NCI-H2227 treated with DMSO at 0.1 percent for 48 hours (cell line): ENCODE data around the gene ENOX1.
"Not testable (repeated sequence)": the region's sequence is repeated elsewhere in the genome, so short reads cannot be mapped to it uniquely, and the experiment has no call there.

Experiments used
- DNase-seq: peaks from one replicate; lab custom pipeline; 2025; lab: John Stamatoyannopoulos, UW

Gene ENOX1

DNA sequence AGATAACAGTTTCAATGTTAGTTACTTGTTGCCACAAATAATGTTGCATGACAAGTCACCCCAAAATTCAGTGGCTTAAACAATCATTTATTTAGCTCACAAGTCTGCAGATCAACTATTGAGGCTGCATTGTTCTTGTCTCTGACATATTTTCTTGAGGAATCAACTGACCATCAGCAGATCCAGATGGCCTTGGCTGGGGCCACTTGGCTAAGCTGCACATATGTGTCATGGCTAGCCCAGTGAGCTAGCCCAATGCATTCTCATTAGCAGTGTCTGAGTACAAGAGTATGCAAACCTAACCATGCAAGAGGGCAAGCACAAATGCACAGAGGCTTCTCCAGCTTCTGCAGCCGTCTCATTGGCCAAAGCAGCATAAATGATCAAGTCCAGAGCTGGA, 583.0 kb downstream of the ENOX1 start:
- no peak for DNase-seq

DNA sequence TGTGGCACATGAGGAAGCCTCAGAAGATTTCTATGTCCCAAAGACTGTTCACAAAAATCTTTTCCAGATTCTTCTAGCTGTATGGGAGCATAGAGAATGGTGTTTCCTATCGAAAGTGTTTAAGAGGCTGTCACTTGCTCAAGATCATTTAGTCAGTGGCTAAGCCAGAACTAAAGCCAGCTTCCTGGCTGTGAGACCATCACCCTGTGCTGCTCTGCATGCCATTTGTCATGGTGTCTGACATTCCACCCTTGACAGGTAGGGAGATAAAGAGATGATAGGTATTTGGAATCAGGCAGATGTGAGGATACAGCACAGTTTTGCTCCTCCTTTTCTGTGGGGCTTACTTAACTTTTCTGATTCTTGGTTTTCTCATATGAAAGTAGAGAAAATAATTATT, 586.0 kb downstream of the ENOX1 start:
- no peak for DNase-seq

DNA sequence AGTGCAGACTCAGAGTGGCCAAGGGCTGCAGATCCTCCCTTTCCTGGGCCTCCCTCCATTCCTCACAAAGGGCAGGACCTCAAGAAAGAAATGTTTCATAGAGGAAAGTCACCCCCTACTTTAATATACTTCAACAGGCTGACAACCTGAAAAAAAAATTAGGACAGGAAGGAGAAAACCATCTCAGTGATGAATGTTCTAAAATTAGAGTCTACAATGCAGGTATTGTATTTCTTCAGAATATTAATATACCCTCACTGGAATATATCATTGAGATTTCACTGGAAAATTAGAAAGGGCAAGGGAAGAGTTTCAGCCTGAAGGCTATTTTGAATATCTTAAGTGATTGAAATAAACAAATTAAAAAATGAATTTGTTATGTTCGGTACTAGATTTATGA, 586.5 kb downstream of the ENOX1 start:
- no peak for DNase-seq

DNA sequence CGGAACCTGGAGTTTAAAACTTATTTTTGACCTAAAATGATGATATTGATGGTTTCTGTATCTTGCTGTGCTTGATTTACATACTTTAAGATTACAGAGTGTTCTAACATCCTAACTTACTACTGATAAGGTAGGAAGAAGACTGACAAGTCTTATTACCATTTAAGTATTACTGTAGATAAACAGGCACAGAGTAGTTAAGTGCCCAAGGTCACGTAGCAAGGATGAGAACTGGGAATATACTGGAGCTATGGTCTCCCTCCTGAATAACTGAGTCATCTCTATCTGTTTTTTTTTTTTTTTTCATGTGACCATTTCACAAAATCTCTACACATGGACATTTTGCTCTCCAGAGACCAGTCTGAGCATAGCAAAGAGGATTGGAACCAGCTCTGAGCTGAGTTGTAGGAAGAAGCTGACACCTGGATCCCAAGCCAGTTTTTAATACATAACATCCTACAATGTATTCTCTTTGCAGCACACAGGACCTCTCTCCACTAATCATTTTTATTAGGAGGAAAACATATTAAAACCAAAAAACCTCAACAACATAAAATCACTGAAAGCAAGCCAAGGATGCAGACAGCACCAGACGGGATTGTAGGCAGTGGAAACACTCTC, 589.9 kb downstream of the ENOX1 start:
- no peak for DNase-seq

DNA sequence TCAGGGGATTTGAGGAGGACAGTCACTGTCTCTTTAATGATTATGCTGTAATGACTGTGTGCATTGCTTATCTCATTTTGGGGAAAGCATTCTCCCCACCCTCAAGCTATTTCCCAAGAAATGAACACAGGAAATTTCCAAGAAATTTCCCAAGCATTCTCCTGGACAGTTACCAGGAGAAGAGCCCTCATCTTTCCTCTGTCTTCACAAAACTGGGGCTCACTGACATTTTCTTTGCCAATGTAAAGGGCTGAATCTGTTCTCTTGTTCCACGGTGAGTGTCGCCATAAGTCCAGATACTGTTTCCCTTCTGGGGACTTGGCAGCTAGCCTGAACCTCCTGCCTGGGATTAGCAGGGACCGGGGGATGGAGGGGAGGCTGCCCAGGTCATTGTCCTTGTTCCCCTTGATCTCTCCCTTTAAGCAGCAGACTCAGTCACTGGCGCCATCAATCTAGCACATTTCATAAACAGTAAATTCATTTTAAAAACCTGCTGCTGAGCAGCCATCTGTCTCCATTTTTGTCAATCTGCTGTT, 590.6 kb downstream of the ENOX1 start:
- DNase-seq: no peak

DNA sequence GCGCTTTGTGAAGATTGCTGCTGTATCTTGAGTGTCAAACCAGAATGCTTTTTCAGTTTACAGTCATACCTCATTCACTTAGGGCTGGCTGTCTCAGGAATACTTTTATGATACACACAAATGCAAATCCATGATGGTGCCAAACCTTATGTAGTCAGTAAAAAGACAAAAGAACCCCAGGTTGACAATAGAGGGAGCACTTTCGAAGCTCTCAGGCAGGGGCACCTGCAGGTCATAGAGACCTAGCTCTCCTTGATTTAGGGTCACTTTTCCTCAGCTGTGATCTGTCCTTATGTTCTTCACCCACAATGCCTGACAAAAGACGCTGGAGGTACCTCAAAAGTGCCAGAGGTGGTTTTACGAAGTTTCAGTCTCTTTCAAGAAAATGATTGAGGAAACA, 591.2 kb downstream of the ENOX1 start:
- DNase-seq: no peak

DNA sequence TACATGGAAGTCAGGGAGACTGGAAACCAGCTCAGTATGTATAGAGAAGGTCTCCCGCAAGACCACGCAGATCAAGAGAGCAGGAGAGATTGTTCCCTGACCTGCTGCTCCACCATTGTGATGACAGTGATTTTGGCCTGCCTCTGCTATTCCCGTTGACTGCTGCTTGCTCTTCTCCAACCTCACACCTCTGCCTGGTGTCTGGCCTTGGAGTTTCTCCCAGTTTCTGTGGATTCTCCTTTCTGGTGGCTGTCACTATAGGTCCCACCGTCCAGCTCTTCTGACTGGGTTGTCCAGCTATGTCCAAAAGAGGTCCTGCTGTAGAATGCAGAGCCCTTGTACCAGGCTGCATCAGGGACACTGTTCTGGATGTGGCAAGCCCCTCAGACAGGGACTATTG, 591.7 kb downstream of the ENOX1 start:
- DNase-seq: no peak

DNA sequence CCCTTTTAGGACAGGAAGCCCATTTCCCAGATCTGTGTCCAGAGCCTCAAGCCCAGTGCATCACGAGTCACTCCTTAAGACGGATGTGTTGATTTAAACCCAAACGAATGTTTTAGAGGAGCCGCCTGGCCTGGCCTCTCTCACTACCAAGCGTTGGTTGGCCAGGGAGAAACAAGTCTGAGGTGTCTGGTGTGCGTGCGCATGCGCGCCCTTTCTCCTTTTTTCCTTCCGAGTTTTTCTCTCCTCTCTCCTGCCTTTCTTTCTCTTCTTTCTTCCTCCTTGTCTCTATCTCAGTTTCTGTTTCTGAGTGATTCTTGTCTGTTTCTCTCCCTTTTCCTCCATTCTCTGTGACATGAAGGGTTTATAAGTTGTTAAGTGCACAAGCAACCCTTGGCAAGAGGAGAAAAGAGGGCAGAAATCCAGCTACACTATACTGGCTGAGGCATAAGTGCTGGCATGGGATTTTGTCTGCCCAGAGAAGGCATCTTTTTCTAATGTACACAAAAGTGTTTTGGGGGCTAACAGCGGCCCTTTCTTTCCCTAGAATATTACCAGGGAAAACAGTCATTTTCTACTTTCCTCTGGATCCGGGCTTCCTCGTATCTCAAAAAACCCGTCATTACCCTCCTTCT, 592.9 kb downstream of the ENOX1 start:
- DNase-seq: no peak

DNA sequence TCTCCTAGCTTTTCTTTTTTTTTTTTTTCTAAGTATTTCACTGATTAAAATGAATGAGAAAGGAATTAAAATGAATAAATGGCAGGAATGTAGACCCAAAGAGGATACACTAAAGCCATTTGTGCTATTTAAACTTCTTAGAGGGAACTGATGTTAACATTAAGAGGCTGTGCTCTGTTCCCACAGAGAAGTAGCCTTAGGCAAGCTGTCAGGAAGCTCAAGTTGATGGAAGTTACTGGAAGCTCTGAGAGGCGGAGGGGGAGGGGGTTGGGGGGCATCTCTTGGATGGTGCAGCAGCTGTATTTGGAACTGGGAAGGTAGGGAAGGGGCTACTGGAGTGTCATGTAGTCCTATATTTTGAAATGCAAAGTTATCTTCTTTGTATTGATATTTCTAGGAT, 595.2 kb downstream of the ENOX1 start:
- DNase-seq: no peak

DNA sequence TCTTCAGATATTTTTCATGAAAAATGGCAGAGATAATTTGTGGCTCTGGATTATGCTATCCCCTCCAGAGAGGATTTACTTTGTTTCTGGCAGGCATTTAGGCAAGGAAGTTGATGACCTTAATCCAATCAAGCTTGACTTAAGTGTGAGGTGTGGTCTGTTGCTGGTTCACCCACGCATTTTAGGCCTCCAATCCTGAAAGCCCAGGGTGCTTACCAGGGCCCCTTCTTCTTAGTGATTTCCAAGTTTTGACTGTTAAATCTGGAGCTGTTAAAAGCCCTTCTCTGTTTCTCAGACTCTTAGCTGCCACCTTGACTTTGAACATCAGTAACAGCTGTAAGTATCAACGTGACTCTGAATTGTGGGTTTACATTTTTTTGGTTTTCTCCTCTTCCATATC, 601.5 kb downstream of the ENOX1 start:
- DNase-seq: no peak

DNA sequence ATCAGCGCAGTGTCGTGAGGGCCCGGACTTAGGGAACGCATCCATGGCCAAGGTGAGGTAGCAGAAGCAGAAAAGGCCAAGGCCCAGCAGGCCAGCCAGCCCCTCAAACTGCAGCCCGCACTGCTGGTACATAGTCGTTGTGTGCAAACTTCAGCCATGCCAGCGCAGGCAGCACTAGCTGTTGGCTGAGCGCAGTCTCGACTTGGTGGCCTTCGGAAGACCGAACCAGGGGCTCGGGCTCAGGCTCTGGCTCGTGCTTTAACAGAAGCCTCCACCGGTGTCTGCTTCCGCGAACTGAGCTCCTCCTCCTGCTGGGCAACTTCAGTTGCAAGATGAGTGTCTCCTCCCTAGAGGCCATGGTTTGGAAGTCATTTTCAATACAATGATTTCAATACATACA, 605.9 kb downstream of the ENOX1 start:
- no peak for DNase-seq

DNA sequence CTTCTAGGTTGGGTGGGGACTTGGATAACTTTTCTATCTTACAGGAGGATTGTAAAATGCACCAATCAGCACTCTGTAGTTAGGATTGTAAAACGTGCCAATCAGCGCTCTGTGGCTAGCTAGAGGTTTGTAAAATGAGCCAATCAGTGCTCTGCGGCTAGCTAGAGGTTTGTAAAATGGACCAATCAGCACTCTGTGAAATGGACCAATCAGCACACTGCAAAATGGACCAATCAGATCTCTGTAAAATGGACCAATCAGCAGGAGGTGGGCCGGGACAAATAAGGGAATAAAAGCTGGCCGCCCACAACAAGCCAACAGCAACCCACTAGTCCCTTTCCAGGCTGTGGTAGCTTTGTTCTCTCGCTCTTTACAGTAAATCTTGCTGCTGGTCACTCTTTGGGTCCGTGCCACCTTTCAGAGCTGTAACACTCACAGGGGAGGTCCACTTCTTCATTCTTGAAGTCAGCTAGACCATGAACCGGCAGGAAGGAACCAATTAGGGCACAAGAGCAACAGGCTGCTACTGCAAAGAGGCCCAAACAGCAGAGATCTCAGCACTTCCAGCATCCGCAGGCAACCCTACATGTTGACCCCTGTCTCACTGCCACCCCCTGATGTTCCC, 606.6 kb downstream of the ENOX1 start:
- DNase-seq: no peak

DNA sequence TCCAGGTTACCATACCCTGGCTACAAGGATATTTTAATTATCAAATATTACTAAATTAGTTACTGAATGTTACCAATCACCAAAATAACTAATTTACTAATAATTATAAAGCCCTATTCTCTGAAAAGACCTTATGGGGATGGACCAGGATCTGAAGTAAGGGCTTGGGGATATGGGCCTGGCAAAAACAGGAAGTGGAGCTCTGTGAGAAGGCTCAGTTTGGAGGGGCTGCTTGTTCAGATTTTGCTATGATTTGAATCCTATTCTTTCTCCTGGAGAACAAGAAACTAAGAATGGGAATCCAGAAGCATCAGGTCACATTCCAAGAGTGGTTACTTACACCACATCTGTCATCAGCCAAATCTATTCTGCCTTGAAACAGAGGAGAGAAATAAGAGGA, 615.3 kb downstream of the ENOX1 start:
- no peak for DNase-seq

DNA sequence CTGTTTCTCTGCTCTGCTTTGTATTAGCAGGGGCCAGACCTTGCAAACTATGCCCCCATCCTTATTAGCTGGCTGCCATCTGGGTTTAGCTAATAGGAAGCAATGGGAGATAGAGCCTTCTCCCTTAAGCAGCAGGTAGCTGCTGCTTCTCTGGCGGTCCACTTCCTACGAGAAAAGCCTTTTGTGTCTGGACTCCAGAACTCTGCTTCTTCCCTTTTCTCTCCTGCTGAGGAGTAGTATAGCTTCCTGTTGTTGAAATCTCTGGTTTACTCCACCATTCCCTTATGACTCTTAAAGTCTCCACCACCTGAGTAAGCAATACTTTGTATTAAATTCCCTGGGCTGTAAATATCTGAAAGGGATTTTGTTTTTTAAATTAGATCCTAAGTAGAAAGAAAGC, 616.3 kb downstream of the ENOX1 start:
- DNase-seq: no peak

DNA sequence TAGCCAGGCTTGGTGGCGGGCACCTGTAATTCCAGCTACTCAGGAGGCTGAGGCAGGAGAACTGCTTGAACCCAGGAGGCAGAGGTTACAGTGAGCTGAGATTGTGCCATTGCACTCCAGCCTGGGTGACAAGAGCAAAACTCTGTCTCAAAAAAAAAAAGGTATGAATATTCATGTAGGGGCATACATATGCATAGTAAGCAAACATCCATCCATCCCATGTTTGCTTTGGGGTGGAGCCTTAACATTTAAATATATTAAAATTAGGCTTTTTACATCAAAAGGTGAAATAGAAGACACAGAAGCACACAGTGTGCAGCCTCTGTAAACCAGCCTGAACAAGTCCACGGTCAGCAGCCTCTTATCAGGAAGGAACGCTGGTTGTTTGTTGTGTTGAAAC, 618.3 kb downstream of the ENOX1 start:
- not testable (repeated sequence) for DNase-seq

DNA sequence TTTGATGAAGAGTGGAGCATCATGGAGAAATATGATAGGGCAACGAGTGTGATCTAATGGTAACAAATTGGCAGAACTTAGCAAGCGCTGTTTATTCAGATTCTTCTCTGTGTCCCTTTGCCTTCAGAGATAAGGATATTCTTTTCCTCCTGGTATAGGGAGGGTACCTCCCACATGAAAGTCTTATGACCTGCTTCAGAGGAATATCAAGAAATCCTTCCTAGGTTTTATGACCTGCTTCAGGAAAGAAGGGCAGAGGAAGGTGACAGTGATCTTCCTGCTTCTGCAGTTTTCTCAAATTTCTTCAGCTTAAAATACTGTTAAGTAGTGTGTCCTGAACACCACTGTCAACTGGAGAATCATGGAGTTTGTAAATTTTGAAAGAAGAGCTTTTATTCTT, 619.0 kb downstream of the ENOX1 start:
- DNase-seq: no peak

DNA sequence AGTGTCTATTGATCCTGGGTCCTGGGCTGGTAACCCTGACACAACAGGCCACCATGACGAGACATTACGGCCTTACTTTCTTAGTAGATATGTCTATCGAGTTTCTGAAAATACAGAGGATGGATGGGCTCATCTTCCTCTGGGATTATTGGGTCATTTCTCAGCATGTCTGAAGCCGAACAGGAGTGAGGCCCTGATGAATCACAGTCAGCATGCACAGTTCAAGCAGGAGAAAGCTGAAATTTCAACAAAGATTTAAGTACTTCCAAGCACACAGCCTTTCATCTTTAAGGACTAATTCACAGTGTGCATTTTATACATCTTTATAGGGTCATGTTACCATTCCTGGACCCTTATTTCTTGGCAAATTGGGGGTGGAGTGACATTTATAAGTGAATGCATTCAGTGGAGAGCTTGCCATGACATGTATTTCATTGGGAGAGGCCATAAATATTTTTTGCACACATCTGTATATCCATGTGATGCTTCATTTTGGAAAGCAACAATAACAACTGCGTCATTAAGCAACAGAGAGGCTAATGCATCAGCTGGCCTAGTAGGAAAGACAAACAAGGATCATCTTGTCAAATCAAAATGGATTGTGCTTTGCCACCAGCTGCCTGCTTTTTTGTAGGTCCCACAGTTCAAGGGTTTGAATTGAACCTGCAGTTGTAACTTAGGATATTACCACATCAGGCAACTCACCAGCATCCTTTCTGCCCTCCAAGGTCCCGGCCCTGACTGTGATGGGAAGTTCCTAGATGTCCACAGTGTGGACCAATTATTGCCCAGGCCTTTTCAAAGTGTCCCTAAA, 619.9 kb downstream of the ENOX1 start:
- no peak for DNase-seq
